Aorta (tissue), 5 donors: Measurements from ENCODE around the gene RIBC1. TPM values are rescaled to one million over a fixed set of nuclear protein-coding genes. Genes with fewer than 3 reads are reported as not detected.
"Not testable (repeated sequence)": the region's sequence is repeated elsewhere in the genome, so short reads cannot be mapped to it uniquely, and the experiment has no call there.

Source experiments
- ATAC-seq: fragments of 200-7000 bp; cut with Tn5 transposase; one replicate; pipeline ENCODE4 v1.9.1; 2022; ENCODE audit warnings: moderate library complexity; ENCODE audit not compliant: low FRiP score
- DNase-seq, 2 donors: peaks; one replicate each; pipeline ENCODE4 v3.0.0-alpha.2; 2020
- H3K27ac ChIP-seq, 2 donors: one replicate each; pipeline ENCODE4 v1.5.1; 2013; ENCODE audit warnings: low read length in 2 of 2, mild to moderate bottlenecking in 2 of 2, moderate library complexity in 2 of 2, control low read depth in 1 of 2, inconsistent platforms in 1 of 2, low read depth in 1 of 2
- H3K27me3 ChIP-seq, 2 donors: one replicate each; pipeline ENCODE4 v1.6.1; 2013; ENCODE audit warnings: control low read depth in 1 of 2, low read length in 1 of 2, mild to moderate bottlenecking in 1 of 2, moderate library complexity in 1 of 2; ENCODE audit not compliant: insufficient read depth in 2 of 2, control insufficient read depth in 1 of 2
- H3K36me3 ChIP-seq, 2 donors: one replicate each; pipeline ENCODE4 v1.6.1; 2013; ENCODE audit warnings: control low read depth in 1 of 2, low read length in 1 of 2, mild to moderate bottlenecking in 1 of 2; ENCODE audit not compliant: insufficient read depth in 2 of 2, control insufficient read depth in 1 of 2
- H3K4me1 ChIP-seq, 2 donors: one replicate each; pipeline ENCODE4 v1.6.1; 2013; ENCODE audit warnings: low read length in 2 of 2, control low read depth in 1 of 2, mild to moderate bottlenecking in 1 of 2, moderate library complexity in 1 of 2; ENCODE audit not compliant: insufficient read depth in 2 of 2, control insufficient read depth in 1 of 2
- H3K4me3 ChIP-seq, 2 donors: one replicate each; pipeline ENCODE4 v1.5.1; 2013; ENCODE audit warnings: low read length in 2 of 2, control low read depth in 1 of 2, mild to moderate bottlenecking in 1 of 2
- H3K9me3 ChIP-seq: one replicate; pipeline ENCODE4 v1.6.1; 2013; ENCODE audit warnings: mild to moderate bottlenecking, low read length; ENCODE audit not compliant: control insufficient read depth
- WGBS, 2 donors: extraction: QIAGEN DNeasy Blood & Tissue Kit; methylation state at CpG; one replicate each; pipeline ENCODE4 v1.1.7; 2013; 5-methylcytosine and 5-hydroxymethylcytosine counted together
- intact Hi-C, 2 donors: fragments of 100-400 bp; cut with DNase I; formaldehyde crosslinking; loops; one replicate each; pipeline versions ENCODE4 v1.14.2 to v1.15.0; 2022
- microRNA-seq, 2 donors: library from miRNA; unstranded; fragments of <30 nt; microRNA quantifications; one replicate each; pipeline ENCODE4 v1.2.0, GENCODE V29; 2020
- polyA plus RNA-seq, 2 donors: library from polyadenylated mRNA; stranded (reverse); fragments of 200-250 nt; gene quantifications; one replicate each; pipeline ENCODE4 v1.2.3, GENCODE V29; 2013
- total RNA-seq, 2 donors: library from RNA; stranded (reverse); fragmentation: NEBNext Ultra II Directional; extraction: Animal tissue kit (Norgen Biotek cat#: 25700); gene quantifications; one replicate each; pipeline ENCODE4 v1.2.1, GENCODE V29; 2021
- donor health status: healthy with polysubstance abuse.
- donor health status: Bipolar disorder and iron deficiency.
- donor health status: DM: no; HTN: no; CAD: no.
- donor health status: DM: no; HTN: no; CAD: no.
- donor health status: DM: yes; HTN: yes; CAD: no.

RIBC1 gene
- total and polyA plus RNA-seq, 4 donors: 0.48 to 1.0 (median 0.64) TPM

DNA sequence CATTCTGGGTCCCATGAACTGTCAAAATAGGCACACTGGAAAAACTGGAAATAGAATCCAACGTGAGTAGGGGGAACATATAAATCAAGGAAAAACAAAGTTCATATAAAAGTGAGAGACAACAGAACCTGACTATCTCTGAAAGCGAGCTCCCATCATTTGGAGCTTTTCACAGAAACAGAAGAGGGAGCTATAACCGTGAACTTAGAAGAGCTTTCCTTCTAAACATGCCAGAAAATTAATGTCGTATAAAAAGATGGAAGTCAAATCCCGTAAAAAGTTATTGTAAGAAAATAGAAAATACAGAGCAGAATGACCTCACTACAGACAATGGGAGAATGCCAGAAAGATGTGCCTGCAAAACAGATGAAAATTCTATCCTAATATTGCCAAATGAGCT lies 35.4 kb downstream of the RIBC1 start:
- no peaks in the 10 kb centered on the region for H3K36me3 ChIP-seq
- ATAC-seq (no peak), DNase-seq (no peak)
- H3K27ac ChIP-seq: no peak overlapping the region
- H3K9me3 ChIP-seq: no peaks in the 10 kb centered on the region
- H3K27me3 ChIP-seq: no peaks in the 10 kb centered on the region
- 12 to 24% methylated on average over 5 of the region's 5 CpGs for WGBS, 2 donors
- no peak overlapping the region for H3K4me3 ChIP-seq
- intact Hi-C loops: no loop called here
- H3K4me1 ChIP-seq: no peaks in the 10 kb centered on the region

- H3K36me3 ChIP-seq, H3K9me3 ChIP-seq, intact Hi-C loops, H3K4me3 ChIP-seq, H3K4me1 ChIP-seq, DNase-seq, H3K27ac ChIP-seq, ATAC-seq, H3K27me3 ChIP-seq: not testable (repeated sequence)
- 87 to 94% methylated on average over 3 of the region's 3 CpGs for WGBS, 2 donors
Measured at GRCh38 chrX:53468659-53469058, 46.0 kb downstream of the RIBC1 start.

DNA sequence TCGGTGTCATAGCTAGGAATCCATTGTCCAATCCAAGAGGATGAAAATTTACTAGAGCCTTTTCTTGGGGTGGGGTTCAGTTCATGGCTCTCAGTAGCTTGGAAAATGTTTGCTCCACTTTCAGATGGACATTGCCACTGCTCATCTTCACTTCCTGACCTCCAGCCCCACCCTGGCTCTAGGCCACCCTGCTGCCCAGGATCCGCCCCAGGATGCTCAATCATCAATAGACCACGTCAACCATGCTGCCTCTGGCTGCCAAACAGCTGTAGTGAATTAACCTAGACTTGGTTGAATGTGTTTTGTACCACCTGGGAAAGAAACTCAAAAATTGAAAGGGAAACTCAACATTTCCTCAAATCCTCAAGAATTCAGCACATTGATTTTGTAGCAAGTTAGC lies 48.7 kb downstream of the RIBC1 start:
- Histone ChIP-seq H3K27ac (no peak overlapping the region), H3K4me1 (no peaks in the 10 kb centered on the region), H3K9me3 (no peaks in the 10 kb centered on the region), H3K27me3 (no peaks in the 10 kb centered on the region), H3K4me3 (no peak overlapping the region), H3K36me3 (no peaks in the 10 kb centered on the region)
- no peak for ATAC-seq
- 54 to 76% methylated on average over 3 of the region's 3 CpGs for WGBS, 2 donors
- no peak for DNase-seq
- intact Hi-C loops: no loop called here

- Histone ChIP-seq H3K36me3 (no peaks in the 10 kb centered on the region), H3K4me1 (no peaks in the 10 kb centered on the region), H3K27ac (no peak overlapping the region), H3K4me3 (no peak overlapping the region), H3K27me3 (no peaks in the 10 kb centered on the region), H3K9me3 (no peaks in the 10 kb centered on the region)
- DNase-seq (no peak), ATAC-seq (no peak)
- intact Hi-C loops: no loop called here
- WGBS, 2 donors: 72 to 75% methylated on average over 2 of the region's 2 CpGs
Measured at GRCh38 chrX:53474707-53475106, 52.0 kb downstream of the RIBC1 start.

DNA sequence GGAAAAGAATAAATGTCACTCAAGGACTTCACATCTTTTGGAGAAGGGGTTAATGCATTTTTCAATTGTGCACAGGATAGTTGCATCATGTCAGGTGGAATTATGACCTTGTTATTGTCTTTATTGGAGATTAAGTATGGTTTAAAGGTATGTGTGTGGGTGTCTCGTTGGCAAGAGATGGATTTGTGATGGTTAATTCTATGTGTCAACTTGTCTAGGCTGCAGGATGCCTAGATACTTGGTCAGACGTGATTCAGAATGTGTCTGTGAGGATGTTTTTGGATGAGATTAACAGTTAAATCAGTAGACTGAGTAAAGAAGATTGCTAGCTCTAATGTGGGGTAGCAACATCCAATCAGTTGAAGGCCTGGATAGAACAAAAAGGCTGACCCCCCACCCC lies 53.7 kb downstream of the RIBC1 start:
- Histone ChIP-seq H3K27ac (no peak overlapping the region), H3K4me1 (no peaks in the 10 kb centered on the region), H3K36me3 (no peaks in the 10 kb centered on the region), H3K4me3 (no peak overlapping the region), H3K9me3 (no peaks in the 10 kb centered on the region), H3K27me3 (no peaks in the 10 kb centered on the region)
- DNase-seq (no peak), ATAC-seq (no peak)
- WGBS, 2 donors: 56 to 61% methylated on average over 2 of the region's 2 CpGs
- intact Hi-C loops: no loop called here

DNA sequence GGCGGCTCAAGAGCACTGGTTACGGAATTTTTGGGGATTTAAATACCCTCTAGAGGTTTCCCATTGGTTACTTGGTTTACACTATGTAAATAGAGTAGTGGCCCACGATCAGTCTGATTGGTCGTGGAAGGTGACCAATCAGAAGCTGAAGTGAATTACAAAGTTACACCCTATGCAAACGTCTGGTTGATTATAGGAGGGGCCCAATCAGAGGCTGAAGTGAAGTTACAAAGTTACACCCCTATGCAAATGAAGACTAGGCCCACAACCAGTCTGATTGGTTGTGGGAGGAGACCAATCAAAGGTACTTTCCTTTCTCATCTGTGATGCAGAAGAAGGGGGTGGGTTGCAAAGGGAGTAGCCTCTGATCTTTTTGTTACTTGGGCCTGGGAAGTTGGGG lies 56.6 kb downstream of the RIBC1 start:
- Histone ChIP-seq H3K4me1 (no peaks in the 10 kb centered on the region), H3K27me3 (no peaks in the 10 kb centered on the region), H3K9me3 (no peaks in the 10 kb centered on the region), H3K27ac (no peak overlapping the region), H3K4me3 (no peak overlapping the region), H3K36me3 (no peaks in the 10 kb centered on the region)
- DNase-seq (no peak), ATAC-seq (no peak)
- WGBS, 2 donors: 67 to 78% methylated on average over 5 of the region's 5 CpGs
- intact Hi-C loops: no loop called here

Small RNA genes lying within 50 kb of the gene (microRNA-seq; reads per million reads assigned to microRNA genes)
- gene MIR6857: 0 to 1.8 reads per million in 2 donors

Other genes with a start within 250 kb of the RIBC1 start
- 100 to 1,000 TPM in 1 of 2 donors, 10 to 100 TPM in 1; 78.7 to 118 TPM for gene KDM5C, start 197.7 kb upstream of the RIBC1 start, total RNA-seq
- 10 to 100 TPM; 14.0 to 37.1 TPM for gene KDM5C, start 197.7 kb upstream of the RIBC1 start, polyA plus RNA-seq
- gene IQSEC2, start 141.3 kb upstream of the RIBC1 start, total RNA-seq: 10 to 100 TPM; 17.1 to 27.4 TPM
- gene IQSEC2, start 141.3 kb upstream of the RIBC1 start, polyA plus RNA-seq: 10 to 100 TPM; 15.2 to 15.4 TPM
- 10 to 100 TPM; 53.9 to 57.3 TPM for gene SMC1A, start 219 bp upstream of the RIBC1 start, total RNA-seq
- gene SMC1A, start 219 bp upstream of the RIBC1 start, polyA plus RNA-seq: 1 to 10 TPM; 5.6 to 9.0 TPM
- 10 to 100 TPM; 51.0 to 64.2 TPM for gene HSD17B10, start 11.5 kb downstream of the RIBC1 start, total RNA-seq
- gene HSD17B10, start 11.5 kb downstream of the RIBC1 start, polyA plus RNA-seq: 10 to 100 TPM; 75.8 to 86.0 TPM